CD4-positive, alpha-beta T cell (primary cell): ENCODE measurements around the gene WASL. TPM values are rescaled to one million over a fixed set of nuclear protein-coding genes. Genes with fewer than 3 reads are reported as not detected.
"Not testable (repeated sequence)": the region's sequence is repeated elsewhere in the genome, so short reads cannot be mapped to it uniquely, and the experiment has no call there.

Experiments used
- ATAC-seq: fragments of 200-7000 bp; cut with Tn5 transposase; one replicate; pipeline ENCODE4 v1.10.0; 2022; ENCODE audit warnings: mild to moderate bottlenecking; ENCODE audit not compliant: poor library complexity
- CTCF ChIA-PET: fragments of 350-600 bp; sonication (Branson Sonifier 250); formaldehyde crosslinking; loops from one replicate; lab custom pipeline; 2021; ENCODE audit warnings: antibody characterized with exemption, inconsistent platforms; lab: Charles Lee
- POLR2A ChIA-PET: fragments of 350-600 bp; sonication (Branson Sonifier 250); formaldehyde crosslinking; loops from one replicate; lab custom pipeline; 2021; ENCODE audit warnings: antibody characterized with exemption, inconsistent platforms; lab: Charles Lee
- DNase-seq, 14 experiments: peaks; one replicate each; pipeline ENCODE4 v3.0.0-alpha.2; 2013 to 2020; ENCODE audit warnings: mixed read lengths in 2 of 14
- H3K27ac ChIP-seq, 2 donors: one replicate each; pipeline versions ENCODE4 v1.5.1 to v1.7.0; 2013; ENCODE audit warnings: low read length in 2 of 2, low read depth in 1 of 2, mild to moderate bottlenecking in 1 of 2
- H3K27me3 ChIP-seq, 2 experiments: 1 replicate in 1 of 2; 2 replicates in 1 of 2; pipeline versions ENCODE4 v1.6.1 to v1.7.0; 2013; ENCODE audit warnings: low read length in 2 of 2, control low read depth in 1 of 2, mild to moderate bottlenecking in 1 of 2, moderate library complexity in 1 of 2; ENCODE audit not compliant: insufficient read depth in 2 of 2, control insufficient read depth in 1 of 2
- H3K36me3 ChIP-seq: one replicate; pipeline ENCODE4 v1.6.1; 2013; ENCODE audit warnings: low read length, control low read depth; ENCODE audit not compliant: insufficient read depth
- H3K4me1 ChIP-seq: one replicate; pipeline ENCODE4 v1.6.1; 2013; ENCODE audit warnings: low read length, control low read depth; ENCODE audit not compliant: insufficient read depth
- H3K4me3 ChIP-seq: one replicate; pipeline ENCODE4 v1.5.1; 2013; ENCODE audit warnings: mild to moderate bottlenecking, low read length, moderate library complexity
- H3K9me3 ChIP-seq, 2 experiments: 1 replicate in 1 of 2; 2 replicates in 1 of 2; pipeline versions ENCODE4 v1.6.1 to v1.7.0; 2013; ENCODE audit warnings: low read length in 2 of 2, mild to moderate bottlenecking in 2 of 2, control low read depth in 1 of 2, moderate library complexity in 1 of 2; ENCODE audit not compliant: control insufficient read depth in 1 of 2, insufficient read depth in 1 of 2
- H3K27ac Mint-ChIP-seq: one replicate; pipeline ENCODE4 v1.8.0; 2020; ENCODE audit warnings: mixed read lengths
- H3K27me3 Mint-ChIP-seq: one replicate; pipeline ENCODE4 v1.8.0; 2021; ENCODE audit warnings: mixed read lengths
- H3K36me3 Mint-ChIP-seq: one replicate; pipeline ENCODE4 v1.8.0; 2021; ENCODE audit warnings: low read depth, mixed read lengths
- H3K4me1 Mint-ChIP-seq: one replicate; pipeline ENCODE4 v1.8.0; 2021; ENCODE audit warnings: low read depth, mixed read lengths
- H3K4me3 Mint-ChIP-seq: one replicate; pipeline ENCODE4 v1.8.0; 2020; ENCODE audit warnings: mild to moderate bottlenecking, mixed read lengths
- H3K9me3 Mint-ChIP-seq: one replicate; pipeline ENCODE4 v1.8.0; 2020; ENCODE audit warnings: mixed read lengths
- CTCF ChIP-seq: fragments of 200-600 bp; IDR thresholded peaks from one replicate; pipeline ENCODE4 v1.8.0; 2022; ENCODE audit warnings: antibody characterized with exemption, mild to moderate bottlenecking
- intact Hi-C, 2 experiments: fragments of 100-400 bp; cut with DNase I in 1 of 2; cut with micrococcal nuclease in 1 of 2; formaldehyde crosslinking; loops; one replicate each; pipeline versions ENCODE4 v1.15.1 to v1.9.0; 2023 to 2025; cut with DNase I, micrococcal nuclease
- total RNA-seq, 174 experiments: library from RNA in 2 of 174; stranded (reverse) in 2 of 174; gene quantifications; one replicate each; pipeline ENCODE4 v1.2.3 and lab custom pipeline; 2021 to 2026

Gene WASL
- total RNA-seq, 2 experiments from 2014 or later, result 8.6 to 9.3 TPM

- H3K9me3 Mint-ChIP-seq, result peaks cover 7% of the 10 kb centered on the region
- CTCF ChIA-PET, result no interaction called here
- no peak overlapping the region for H3K4me3 Mint-ChIP-seq
Measured at GRCh38 chr7:123738356-123738755, 10.4 kb downstream of the WASL start.

GRCh38 chr7:123737168-123737674, 11.6 kb downstream of the WASL start:
- Mint-ChIP-seq H3K36me3 (peaks cover 57% of the 10 kb centered on the region), H3K4me1 (peaks cover 66% of the 10 kb centered on the region), H3K9me3 (peaks cover 11% of the 10 kb centered on the region)
- DNase-seq, intact Hi-C loops, H3K36me3 ChIP-seq, H3K27me3 Mint-ChIP-seq, H3K4me1 ChIP-seq, H3K27me3 ChIP-seq, H3K4me3 ChIP-seq, H3K27ac ChIP-seq, ATAC-seq, H3K4me3 Mint-ChIP-seq, H3K27ac Mint-ChIP-seq: not testable (repeated sequence)
- H3K9me3 ChIP-seq, result peaks cover 5 to 18% of the 10 kb centered on the region in 2 experiments
- POLR2A ChIA-PET, result interaction anchor here (3.7 kb wide), 1 partner anchor 12 kb away, joined by 15 read pairs; the partner anchor contains the start of gene WASL
- CTCF ChIA-PET, result interaction anchor here (0.7 kb wide), 1 partner anchor 14 kb away, joined by 4 read pairs; no protein-coding TSS in a partner anchor

More at GRCh38 chr7:123738356-123738755, 10.4 kb downstream of the WASL start:
- Mint-ChIP-seq H3K36me3 (peaks cover 46% of the 10 kb centered on the region), H3K27ac (no peak overlapping the region), H3K27me3 (no peaks in the 10 kb centered on the region), H3K4me1 (peaks cover 66% of the 10 kb centered on the region)
- Histone ChIP-seq H3K4me1 (peaks cover 11% of the 10 kb centered on the region), H3K27ac (no peak overlapping the region), H3K4me3 (no peak overlapping the region), H3K9me3 (peaks cover 5 to 18% of the 10 kb centered on the region in 2 experiments), H3K27me3 (no peaks in the 10 kb centered on the region), H3K36me3 (no peaks in the 10 kb centered on the region)
- POLR2A ChIA-PET, result interaction anchor here (3.7 kb wide), 1 partner anchor 10 kb away, joined by 15 read pairs; the partner anchor contains the start of gene WASL
- DNase-seq, result no peak
- TF ChIP-seq CTCF, result no peak
- intact Hi-C loops, result no loop called here
- no peak for ATAC-seq

DNA sequence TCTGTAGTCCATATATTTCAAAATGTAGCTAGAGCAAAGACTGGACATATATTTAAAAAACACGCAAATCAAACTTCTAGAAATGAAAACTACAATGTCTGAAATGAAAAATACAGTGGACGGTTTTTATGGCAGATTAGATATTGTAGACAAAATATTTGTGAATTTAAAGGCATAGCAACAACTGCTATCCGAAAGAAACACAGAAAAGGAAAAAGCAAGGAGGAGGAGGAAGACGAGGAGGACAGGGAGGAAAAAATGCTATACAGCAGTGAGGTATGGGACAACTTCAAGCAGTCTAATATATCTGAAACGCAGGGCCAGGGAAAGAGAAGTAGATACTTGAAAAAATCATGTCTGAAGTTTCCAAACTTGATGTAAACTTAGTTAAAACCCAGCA, 13.3 kb downstream of the WASL start:
- Histone ChIP-seq H3K27ac (no peak overlapping the region), H3K9me3 (peaks cover 9 to 18% of the 10 kb centered on the region in 2 experiments), H3K4me1 (peaks cover 2% of the 10 kb centered on the region), H3K4me3 (no peak overlapping the region), H3K36me3 (no peaks in the 10 kb centered on the region), H3K27me3 (no peaks in the 10 kb centered on the region)
- ATAC-seq, result no peak
- Mint-ChIP-seq H3K4me1 (peaks cover 71% of the 10 kb centered on the region), H3K9me3 (peaks cover 15% of the 10 kb centered on the region), H3K4me3 (no peak overlapping the region), H3K27ac (no peak overlapping the region), H3K36me3 (peaks cover 68% of the 10 kb centered on the region), H3K27me3 (no peaks in the 10 kb centered on the region)
- no peak for TF ChIP-seq CTCF
- no peak for DNase-seq
- ChIA-PET POLR2A (interaction anchor here (0.7 to 1.5 kb wide), 2 partner anchors 14 to 28 kb away, joined by 3 to 9 read pairs; partner anchors contain the start of gene WASL), CTCF (interaction anchor here (1.0 kb wide), 1 partner anchor 11 kb away, joined by 5 read pairs; no protein-coding TSS in a partner anchor)
- intact Hi-C loops, result no loop called here
